PC-3 (cell line): ENCODE results near the gene DOCK10. TPM values are rescaled to one million over a fixed set of nuclear protein-coding genes. Genes with fewer than 3 reads are reported as not detected.
A peak's percentile ranks its signal among the peaks of the same experiment; 100 is the strongest.
"Not testable (repeated sequence)": the region's sequence is repeated elsewhere in the genome, so short reads cannot be mapped to it uniquely, and the experiment has no call there.

Experiments
- ATAC-seq: fragments of 200-7000 bp; cut with Tn5 transposase; 2 replicates; pipeline ENCODE4 v1.9.1; 2020; ENCODE audit warnings: mild to moderate bottlenecking, moderate library complexity
- BruUV-seq: library from RNA; stranded (reverse); fragments of 400-500 nt; replicated peaks from 2 replicates; lab custom pipeline; 2021; lab: Mats Ljungman, UMichigan
- CTCF ChIA-PET: fragments of 300-600 bp; sonication (Branson Sonifier 250); formaldehyde crosslinking; loops from one replicate; lab custom pipeline; 2022; ENCODE audit warnings: antibody characterized with exemption; lab: Charles Lee
- POLR2A ChIA-PET: fragments of 300-600 bp; sonication (Branson Sonifier 250); formaldehyde crosslinking; loops from one replicate; lab custom pipeline; 2022; ENCODE audit warnings: antibody characterized with exemption; ENCODE audit not compliant: unreplicated experiment; lab: Charles Lee
- DNase-seq: peaks from one replicate; pipeline ENCODE4 v3.0.0-alpha.2; 2015
- H2AFZ ChIP-seq: fragments of 300-600 bp; sonication (generic); 2 replicates; pipeline ENCODE4 v1.6.0; 2016; ENCODE audit warnings: antibody characterized with exemption, low read length
- H3F3A ChIP-seq: fragments of 300-600 bp; sonication (generic); one replicate; pipeline ENCODE4 v1.6.0; 2017; ENCODE audit warnings: antibody characterized with exemption, low read length, control low read depth, mild to moderate bottlenecking; ENCODE audit not compliant: unreplicated experiment
- H3K27ac ChIP-seq: fragments of 300-600 bp; sonication (generic); 2 replicates; pipeline ENCODE4 v1.5.1; 2016; ENCODE audit warnings: mild to moderate bottlenecking, low read length
- H3K27me3 ChIP-seq: fragments of 300-600 bp; sonication (generic); 2 replicates; pipeline ENCODE4 v1.6.1; 2016; ENCODE audit warnings: low read length, mixed read lengths
- H3K36me3 ChIP-seq: fragments of 300-600 bp; sonication (generic); 2 replicates; pipeline ENCODE4 v1.6.1; 2016; ENCODE audit warnings: low read depth, mixed run types, low read length, mixed read lengths
- H3K4me1 ChIP-seq: fragments of 300-600 bp; sonication (generic); 2 replicates; pipeline ENCODE4 v1.5.1; 2016; ENCODE audit warnings: low read length; ENCODE audit not compliant: insufficient read depth
- H3K4me2 ChIP-seq: fragments of 300-600 bp; sonication (generic); 2 replicates; pipeline ENCODE4 v1.6.0; 2016; ENCODE audit warnings: low read length
- H3K4me3 ChIP-seq: fragments of 300-600 bp; sonication (generic); 2 replicates; pipeline ENCODE4 v1.5.1; 2016; ENCODE audit warnings: mild to moderate bottlenecking, low read length, mixed read lengths
- H3K79me2 ChIP-seq: fragments of 300-600 bp; sonication (generic); 2 replicates; pipeline ENCODE4 v1.6.1; 2017; ENCODE audit warnings: low read length, mixed read lengths
- H3K9ac ChIP-seq: fragments of 300-600 bp; sonication (generic); 2 replicates; pipeline ENCODE4 v1.6.0; 2016; ENCODE audit warnings: mild to moderate bottlenecking, low read length
- H3K9me2 ChIP-seq: fragments of 300-600 bp; sonication (generic); replicated peaks from 2 replicates; pipeline ENCODE4 v1.6.1; 2016; ENCODE audit warnings: mixed run types, low read length, mixed read lengths
- H3K9me3 ChIP-seq: fragments of 300-600 bp; sonication (generic); 2 replicates; pipeline ENCODE4 v1.6.1; 2016; ENCODE audit warnings: low read length, mixed read lengths
- H4K20me1 ChIP-seq: fragments of 300-600 bp; sonication (generic); 2 replicates; pipeline ENCODE4 v1.6.1; 2016; ENCODE audit warnings: low read length, mixed read lengths
- EZH2 ChIP-seq: fragments of 300-600 bp; sonication (generic); IDR thresholded peaks from one replicate; pipeline ENCODE4 v1.6.1; 2017; ENCODE audit warnings: antibody characterized with exemption, mild to moderate bottlenecking, low read length; ENCODE audit not compliant: unreplicated experiment
- EZH2phosphoT487 ChIP-seq: fragments of 300-600 bp; sonication (generic); IDR thresholded peaks from 2 replicates; pipeline ENCODE4 v1.6.1; 2018; ENCODE audit warnings: mild to moderate bottlenecking, antibody characterized with exemption, low read length, borderline replicate concordance
- intact Hi-C: fragments of 100-400 bp; cut with micrococcal nuclease; formaldehyde crosslinking; loops from 2 replicates; pipeline ENCODE4 v1.9.0; 2023
- total RNA-seq: library from RNA; depleted of rRNA; stranded (reverse); fragments of >200 nt; gene quantifications from 2 replicates; pipeline ENCODE4 v1.2.3, GENCODE V29; 2014
- TF ChIP-seq, protein P1 (sequence below): fragments of 300-600 bp; sonication (generic); conservative IDR thresholded peaks from 2 replicates; pipeline ENCODE4 v1.5.1; 2017; ENCODE audit warnings: antibody characterized with exemption, low read depth, mild to moderate bottlenecking, low read length

The DOCK10 gene
- total RNA-seq, 1 experiment from 2014 or later, result 23.1 TPM

DNA sequence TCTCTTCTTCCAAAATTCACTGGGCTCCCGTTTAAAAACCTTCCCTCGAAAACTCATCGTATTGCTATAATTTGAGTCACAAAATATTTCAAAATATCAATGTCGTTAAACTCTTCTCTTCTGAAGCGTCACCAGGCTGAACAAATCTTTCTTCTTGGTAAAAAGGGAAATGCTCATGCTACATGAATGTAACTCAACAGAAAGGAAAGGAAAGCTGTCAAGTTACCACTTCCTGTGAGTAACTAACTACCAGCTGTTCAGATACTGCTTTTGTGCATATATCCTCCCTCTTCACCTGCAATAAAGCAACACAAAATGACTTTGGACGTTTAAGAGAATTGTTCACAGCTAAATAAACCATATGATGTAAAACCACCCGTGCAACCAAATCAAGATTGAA is 95.4 kb downstream of the DOCK10 start:
- Histone ChIP-seq H3K4me3 (0 out of 2 replicates have a peak overlapping the region, but pooled peaks have one; percentile 12), H3K4me1 (peaks cover 10% of the 10 kb centered on the region), H3K9me3 (no peaks in the 10 kb centered on the region), H3K27ac (peak overlapping the region; percentile 21; the same call in 1 of the 2 replicates), H3K36me3 (no peaks in the 10 kb centered on the region), H4K20me1 (no peaks in the 10 kb centered on the region), H3K9me2 (no peaks in the 10 kb centered on the region), H3K27me3 (no peaks in the 10 kb centered on the region), H2AFZ (peak overlapping the region; percentile 25; the same call in 1 of the 2 replicates), H3K4me2 (peak overlapping the region; percentile 56), H3K79me2 (no peaks in the 10 kb centered on the region), H3K9ac (no peak overlapping the region), H3F3A (no peaks in the 10 kb centered on the region)
- peak; percentile 72 for DNase-seq
- CTCF ChIA-PET, result no interaction called here
- POLR2A ChIA-PET, result interaction anchor here (0.5 to 0.7 kb wide), 2 partner anchors 80 to 1856 kb away, joined by 3 to 4 read pairs; no protein-coding TSS in a partner anchor
- TF ChIP-seq EZH2phosphoT487 (no peak), EZH2 (no peak)
- TF ChIP-seq, protein P1, sequence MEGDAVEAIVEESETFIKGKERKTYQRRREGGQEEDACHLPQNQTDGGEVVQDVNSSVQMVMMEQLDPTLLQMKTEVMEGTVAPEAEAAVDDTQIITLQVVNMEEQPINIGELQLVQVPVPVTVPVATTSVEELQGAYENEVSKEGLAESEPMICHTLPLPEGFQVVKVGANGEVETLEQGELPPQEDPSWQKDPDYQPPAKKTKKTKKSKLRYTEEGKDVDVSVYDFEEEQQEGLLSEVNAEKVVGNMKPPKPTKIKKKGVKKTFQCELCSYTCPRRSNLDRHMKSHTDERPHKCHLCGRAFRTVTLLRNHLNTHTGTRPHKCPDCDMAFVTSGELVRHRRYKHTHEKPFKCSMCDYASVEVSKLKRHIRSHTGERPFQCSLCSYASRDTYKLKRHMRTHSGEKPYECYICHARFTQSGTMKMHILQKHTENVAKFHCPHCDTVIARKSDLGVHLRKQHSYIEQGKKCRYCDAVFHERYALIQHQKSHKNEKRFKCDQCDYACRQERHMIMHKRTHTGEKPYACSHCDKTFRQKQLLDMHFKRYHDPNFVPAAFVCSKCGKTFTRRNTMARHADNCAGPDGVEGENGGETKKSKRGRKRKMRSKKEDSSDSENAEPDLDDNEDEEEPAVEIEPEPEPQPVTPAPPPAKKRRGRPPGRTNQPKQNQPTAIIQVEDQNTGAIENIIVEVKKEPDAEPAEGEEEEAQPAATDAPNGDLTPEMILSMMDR, result no peak
- no TSS peak for BruUV-seq
- intact Hi-C loops, result no loop called here
- peak; percentile 89 for ATAC-seq

DNA sequence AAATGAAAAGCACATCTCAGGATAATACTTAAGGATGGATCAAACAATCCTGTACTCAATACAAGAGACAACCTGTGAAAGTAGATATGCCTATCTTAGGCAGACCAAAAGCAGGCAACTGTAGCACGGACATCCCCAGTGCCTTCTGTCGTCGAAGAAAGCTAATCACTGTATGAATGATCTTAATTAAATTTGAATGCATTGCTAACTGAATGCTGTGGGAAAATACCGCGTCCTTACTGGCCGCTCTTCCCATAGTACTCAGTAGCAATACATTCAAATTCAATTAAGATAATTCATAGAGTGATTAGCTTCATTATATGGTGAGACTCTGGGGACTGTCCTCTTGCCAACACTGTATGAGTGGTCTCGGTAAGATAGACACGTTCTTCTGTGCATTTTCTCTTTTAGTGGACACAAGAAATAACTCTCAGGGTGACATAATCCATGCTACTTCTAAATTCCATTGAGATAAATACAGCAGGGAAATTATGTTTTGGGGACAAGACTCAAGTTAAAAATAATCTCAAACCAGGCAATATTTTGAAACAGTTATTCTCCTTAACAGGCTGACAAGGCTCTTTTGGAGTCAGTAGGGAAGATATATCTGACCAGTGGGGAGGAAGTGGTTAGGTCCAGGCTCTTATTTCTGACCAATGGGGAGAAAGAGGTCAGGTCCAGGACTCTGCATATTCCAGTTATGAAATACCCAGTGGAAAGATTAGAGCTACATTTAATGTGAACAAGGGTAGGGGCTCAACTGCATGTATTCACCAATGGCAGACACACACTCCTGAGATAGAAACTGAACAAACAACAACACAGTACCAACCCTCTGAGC is 97.3 kb downstream of the DOCK10 start:
- no peaks in the 10 kb centered on the region for H3F3A ChIP-seq
- TF ChIP-seq EZH2 (no peak), EZH2phosphoT487 (no peak)
- TF ChIP-seq, protein P1, result no peak
- peaks cover 10% of the 10 kb centered on the region for H3K4me1 ChIP-seq
- H3K4me2 ChIP-seq, result no peak overlapping the region
- intact Hi-C loops, result no loop called here
- no peak overlapping the region for H3K9ac ChIP-seq
- no peaks in the 10 kb centered on the region for H3K27me3 ChIP-seq
- no TSS peak for BruUV-seq
- no peaks in the 10 kb centered on the region for H3K79me2 ChIP-seq
- no peaks in the 10 kb centered on the region for H3K9me3 ChIP-seq
- CTCF ChIA-PET, result no interaction called here
- POLR2A ChIA-PET, result no interaction called here
- no peaks in the 10 kb centered on the region for H3K36me3 ChIP-seq
- no peak overlapping the region for H3K27ac ChIP-seq
- H3K9me2 ChIP-seq, result no peaks in the 10 kb centered on the region
- no peak overlapping the region for H3K4me3 ChIP-seq
- no peak overlapping the region for H2AFZ ChIP-seq
- DNase-seq, result no peak
- ATAC-seq, result no peak
- H4K20me1 ChIP-seq, result no peaks in the 10 kb centered on the region

DNA sequence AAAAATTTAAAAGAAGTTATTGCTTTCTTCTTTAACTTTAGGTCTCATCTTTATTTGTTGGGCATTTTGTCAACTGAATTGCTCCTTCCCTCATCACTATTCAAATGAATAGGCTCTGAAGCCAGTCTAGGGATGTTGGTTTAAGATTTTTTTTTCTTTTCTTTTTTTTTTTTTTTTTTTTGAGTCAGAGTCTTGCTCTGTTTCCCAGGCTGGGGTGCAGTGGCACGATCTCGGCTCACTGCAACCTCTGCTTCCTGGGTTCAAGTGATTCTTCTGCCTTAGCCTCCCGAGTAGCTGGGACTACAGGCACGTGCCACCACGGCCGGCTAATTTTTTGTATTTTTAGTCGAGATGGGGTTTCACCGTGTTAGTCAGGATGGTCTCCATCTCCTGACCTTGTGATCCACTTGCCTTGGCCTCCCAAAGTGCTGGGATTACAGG is 98.6 kb downstream of the DOCK10 start:
- H3K9me3 ChIP-seq, H4K20me1 ChIP-seq, H3F3A ChIP-seq, H3K4me2 ChIP-seq, CTCF ChIA-PET, BruUV-seq, DNase-seq, H2AFZ ChIP-seq, H3K27me3 ChIP-seq, POLR2A ChIA-PET, H3K9ac ChIP-seq, H3K36me3 ChIP-seq, ATAC-seq, H3K27ac ChIP-seq, H3K9me2 ChIP-seq, H3K79me2 ChIP-seq, H3K4me3 ChIP-seq, intact Hi-C loops: not testable (repeated sequence)
- H3K4me1 ChIP-seq, result peaks cover 10% of the 10 kb centered on the region
